NCI-H1436 treated with DMSO at 0.1 percent for 48 hours (cell line): ENCODE measurements around the gene MEG3.

Source experiments
- DNase-seq: peaks from one replicate; lab custom pipeline; 2025; lab: John Stamatoyannopoulos, UW

Gene MEG3

GRCh38 chr14:100881211-100882025 is 55.5 kb downstream of the MEG3 start:
- no peak for DNase-seq

- no peak for DNase-seq
Measured at GRCh38 chr14:100882026-100882967, 56.4 kb downstream of the MEG3 start.

- DNase-seq = no peak
Measured at GRCh38 chr14:100882991-100883788, 57.3 kb downstream of the MEG3 start.

GRCh38 chr14:100883789-100884101 is 57.8 kb downstream of the MEG3 start:
- no peak for DNase-seq

- DNase-seq = no peak
Measured at GRCh38 chr14:100884456-100884855, 58.5 kb downstream of the MEG3 start.

- DNase-seq = no peak
Measured at GRCh38 chr14:100885196-100885595, 59.3 kb downstream of the MEG3 start.

- no peak for DNase-seq
Measured at GRCh38 chr14:100885617-100886016, 59.7 kb downstream of the MEG3 start.

GRCh38 chr14:100887728-100888335 is 61.9 kb downstream of the MEG3 start:
- no peak for DNase-seq

GRCh38 chr14:100888789-100889315 is 62.9 kb downstream of the MEG3 start:
- DNase-seq = no peak

GRCh38 chr14:100889641-100890040 is 63.7 kb downstream of the MEG3 start:
- DNase-seq = no peak

- no peak for DNase-seq
Measured at GRCh38 chr14:100890061-100890850, 64.3 kb downstream of the MEG3 start.

GRCh38 chr14:100891051-100891450 is 65.1 kb downstream of the MEG3 start:
- no peak for DNase-seq

GRCh38 chr14:100891501-100892445 is 65.9 kb downstream of the MEG3 start:
- DNase-seq = no peak

GRCh38 chr14:100892496-100893227 is 66.7 kb downstream of the MEG3 start:
- no peak for DNase-seq

- DNase-seq = no peak
Measured at GRCh38 chr14:100893228-100893601, 67.3 kb downstream of the MEG3 start.

- DNase-seq = no peak
Measured at GRCh38 chr14:100893760-100894159, 67.8 kb downstream of the MEG3 start.

GRCh38 chr14:100894416-100894815 is 68.5 kb downstream of the MEG3 start:
- no peak for DNase-seq

- no peak for DNase-seq
Measured at GRCh38 chr14:100895411-100895810, 69.5 kb downstream of the MEG3 start.
